ENCODE results near the gene UBXN6. TPM values are rescaled to one million over a fixed set of nuclear protein-coding genes. Genes with fewer than 3 reads are reported as not detected.

Gene UBXN6
- total and polyA plus RNA-seq, 2 of the 8 experiments (the other 6 are each of a cell fraction or from before 2014, with no cell fraction given) = 28.0 to 43.8 TPM

DNA sequence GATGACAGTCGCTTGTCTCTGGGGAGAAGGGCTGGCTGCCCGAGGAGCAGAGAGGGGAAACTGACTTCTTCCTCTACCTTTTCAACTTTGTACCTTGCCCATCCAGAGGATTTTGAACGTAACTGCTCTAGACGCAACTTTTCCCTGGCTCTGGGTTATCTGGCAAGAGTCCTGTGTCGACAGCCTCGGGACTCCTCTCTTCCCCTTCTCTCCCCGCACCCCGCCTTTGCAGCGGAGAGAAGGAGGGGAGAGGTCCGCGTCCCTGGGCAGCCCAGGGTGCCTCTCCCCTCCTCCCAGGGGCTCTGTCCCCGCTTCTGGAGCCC, 57.8 kb downstream of the UBXN6 start:
- Histone ChIP-seq H2BK5ac (ENCODE audit: low read depth, low read length) (peak overlapping the region; percentile 35; the same call in 1 of the 2 replicates), H2BK20ac (ENCODE audit: low read length) (no peak overlapping the region), H4K91ac (replicated peaks; ENCODE audit: insufficient read length, low read length) (no peak overlapping the region), H3K4me1 (replicated peaks in 1 of 4; ENCODE audit: control insufficient read depth in 3 of 4, insufficient read depth in 4 of 4, low read length in 3 of 4) (peaks cover 0 to 11% (median 4%) of the 10 kb centered on the region in 4 experiments; a peak in 4 of 7 replicates), H3K56ac (replicated peaks; ENCODE audit: insufficient read length, low read depth, low read length) (peak overlapping the region; percentile 8), H3K79me1 (ENCODE audit: low read depth, low read length) (peaks cover 23% of the 10 kb centered on the region), H4K20me1 (replicated peaks in 1 of 2; ENCODE audit: control insufficient read depth in 1 of 2, insufficient read depth in 2 of 2, low read length in 2 of 2) (peaks cover 11 to 23% of the 10 kb centered on the region in 2 experiments), H3K14ac (ENCODE audit: insufficient read length) (no peak overlapping the region), H2BK15ac (ENCODE audit: low read length) (no peak overlapping the region), H3K9me3 (ENCODE audit: insufficient read depth in 2 of 2, low read depth in 1 of 2, low read length in 1 of 2) (no peaks in the 10 kb centered on the region), H2BK120ac (replicated peaks; ENCODE audit: low read depth, low read length) (no peak overlapping the region), H4K5ac (ENCODE audit: insufficient read length, low read depth, low read length) (no peak overlapping the region), H3K23me2 (ENCODE audit: low read depth, low read length) (peaks cover 12% of the 10 kb centered on the region), H3K27me3 (replicated peaks in 1 of 4; ENCODE audit: control insufficient read depth in 3 of 4, extremely low read depth in 1 of 4, insufficient read depth in 3 of 4, low read length in 3 of 4) (no peaks in the 10 kb centered on the region), H2AFZ (ENCODE audit: low read length) (no peak overlapping the region), H2AK5ac (ENCODE audit: low read depth, low read length) (no peak overlapping the region), H3K4ac (replicated peaks; ENCODE audit: insufficient read length, low read depth, low read length) (no peak overlapping the region), H3K79me2 (ENCODE audit: control insufficient read depth in 1 of 2, insufficient read depth in 2 of 2, low read length in 2 of 2) (peaks cover 25 to 72% of the 10 kb centered on the region in 2 experiments), H3K36me3 (ENCODE audit: control insufficient read depth in 2 of 4, insufficient read depth in 4 of 4, low read length in 3 of 4) (no peaks in the 10 kb centered on the region; a peak in 1 of 8 replicates), H3K23ac (ENCODE audit: insufficient read length) (no peak overlapping the region), H4K8ac (ENCODE audit: extremely low read depth, insufficient read depth, low read length) (peak overlapping the region; percentile 79; the same call in 1 of the 2 replicates), H2BK12ac (ENCODE audit: low read depth, low read length) (0 out of 2 replicates have a peak overlapping the region, but pooled peaks have one; percentile 23), H3K27ac (ENCODE audit: low read depth, low read length) (0 out of 2 replicates have a peak overlapping the region, but pooled peaks have one; percentile 40), H3K18ac (ENCODE audit: extremely low read depth, low read length) (no peak overlapping the region), H3K9ac (replicated peaks in 1 of 4; ENCODE audit: extremely low read depth in 1 of 4, low read depth in 3 of 4, low read length in 3 of 4) (peak overlapping the region; percentile 61 to 94 (median 81)), H3K4me3 (ENCODE audit: extremely low read depth in 1 of 4, insufficient read depth in 2 of 4, low read depth in 3 of 4, low read length in 4 of 4) (peak overlapping the region; percentile 58 to 93 (median 82)), H3K4me2 (ENCODE audit: insufficient read depth in 1 of 2, low read depth in 2 of 2, low read length in 2 of 2) (peak overlapping the region; percentile 94 to 98)
- WGBS, 2 experiments (ENCODE audit: extremely low coverage in 1 of 2, insufficient coverage in 1 of 2, insufficient read length in 1 of 2, insufficient replicate concordance in 2 of 2, low coverage in 1 of 2, low lambda C conversion rate in 2 of 2, missing lambda C conversion rate in 1 of 2) = 2% methylated on average over 5 of the region's 12 CpGs; no CpG with 5 or more reads in 1 of the 2 experiments
- DNase-seq (ENCODE audit: low read depth in 1 of 2, low spot score in 2 of 2) = no peak
- FAIRE-seq = no peak
- ChIA-PET POLR2A (ENCODE audit: partially characterized antibody) (interaction anchor here (0.8 to 49.6 kb wide), 6 partner anchors 9 to 61 kb away, joined by 3 to 1590 read pairs (median 4); partner anchors contain the start of genes STAP2 and UBXN6), CTCF (ENCODE audit: partially characterized antibody) (interaction anchor here (0.6 to 3.3 kb wide), 16 partner anchors 8 to 904 kb away, joined by 3 to 38 read pairs (median 6); no protein-coding TSS in a partner anchor)
- TF ChIP-seq RNF2 (IDR thresholded peaks at IDR 0.05; ENCODE audit: borderline replicate concordance, low read depth, low read length, missing control alignments, poor library complexity, severe bottlenecking) (no peak), SAP30 (IDR thresholded peaks at IDR 0.05; ENCODE audit: insufficient read depth, insufficient replicate concordance, low read length) (peak; percentile 33), TAF1 (IDR thresholded peaks at IDR 0.05; ENCODE audit: low read depth, low read length) (no peak)
